IPS-11a (cell line): Measurements from ENCODE around the gene PPP6R3.
"Not testable (repeated sequence)": the region's sequence is repeated elsewhere in the genome, so short reads cannot be mapped to it uniquely, and the experiment has no call there.

ENCODE experiments used
- H3K4me3 ChIP-seq: one replicate; pipeline ENCODE4 v1.5.1; 2013; ENCODE audit warnings: low read depth, low read length, control low read depth

The PPP6R3 gene

GRCh38 chr11:68523033-68523432 is 62.5 kb downstream of the PPP6R3 start:
- H3K4me3 ChIP-seq: no peak overlapping the region

- no peak overlapping the region for H3K4me3 ChIP-seq
Observed at GRCh38 chr11:68523743-68524142, 63.2 kb downstream of the PPP6R3 start.

- H3K4me3 ChIP-seq: no peak overlapping the region
Observed at GRCh38 chr11:68524213-68524612, 63.7 kb downstream of the PPP6R3 start.

- H3K4me3 ChIP-seq: no peak overlapping the region
Observed at GRCh38 chr11:68524681-68525080, 64.1 kb downstream of the PPP6R3 start.

- H3K4me3 ChIP-seq: no peak overlapping the region
Observed at GRCh38 chr11:68525336-68525735, 64.8 kb downstream of the PPP6R3 start.

- no peak overlapping the region for H3K4me3 ChIP-seq
Observed at GRCh38 chr11:68525930-68526329, 65.4 kb downstream of the PPP6R3 start.

GRCh38 chr11:68527585-68527984 is 67.0 kb downstream of the PPP6R3 start:
- no peak overlapping the region for H3K4me3 ChIP-seq

- H3K4me3 ChIP-seq: no peak overlapping the region
Observed at GRCh38 chr11:68528630-68529029, 68.1 kb downstream of the PPP6R3 start.

GRCh38 chr11:68531129-68531693 is 70.7 kb downstream of the PPP6R3 start:
- no peak overlapping the region for H3K4me3 ChIP-seq

- no peak overlapping the region for H3K4me3 ChIP-seq
Observed at GRCh38 chr11:68532727-68533369, 72.3 kb downstream of the PPP6R3 start.

GRCh38 chr11:68533945-68534344 is 73.4 kb downstream of the PPP6R3 start:
- H3K4me3 ChIP-seq: no peak overlapping the region

GRCh38 chr11:68535098-68535497 is 74.5 kb downstream of the PPP6R3 start:
- H3K4me3 ChIP-seq: no peak overlapping the region

GRCh38 chr11:68536706-68537105 is 76.2 kb downstream of the PPP6R3 start:
- no peak overlapping the region for H3K4me3 ChIP-seq

GRCh38 chr11:68538025-68538424 is 77.5 kb downstream of the PPP6R3 start:
- no peak overlapping the region for H3K4me3 ChIP-seq

- H3K4me3 ChIP-seq: no peak overlapping the region
Observed at GRCh38 chr11:68539395-68539794, 78.8 kb downstream of the PPP6R3 start.

- H3K4me3 ChIP-seq: not testable (repeated sequence)
Observed at GRCh38 chr11:68540504-68540903, 80.0 kb downstream of the PPP6R3 start.

- H3K4me3 ChIP-seq: no peak overlapping the region
Observed at GRCh38 chr11:68541116-68541515, 80.6 kb downstream of the PPP6R3 start.

GRCh38 chr11:68541991-68542390 is 81.4 kb downstream of the PPP6R3 start:
- no peak overlapping the region for H3K4me3 ChIP-seq

GRCh38 chr11:68542617-68543016 is 82.1 kb downstream of the PPP6R3 start:
- no peak overlapping the region for H3K4me3 ChIP-seq

GRCh38 chr11:68543594-68543993 is 83.0 kb downstream of the PPP6R3 start:
- H3K4me3 ChIP-seq: no peak overlapping the region

GRCh38 chr11:68545347-68545746 is 84.8 kb downstream of the PPP6R3 start:
- no peak overlapping the region for H3K4me3 ChIP-seq

- H3K4me3 ChIP-seq: no peak overlapping the region
Observed at GRCh38 chr11:68545796-68546195, 85.2 kb downstream of the PPP6R3 start.

GRCh38 chr11:68546555-68546954 is 86.0 kb downstream of the PPP6R3 start:
- no peak overlapping the region for H3K4me3 ChIP-seq
